ENCODE results near the gene PTPN3. TPM values are rescaled to one million over a fixed set of nuclear protein-coding genes. Genes with fewer than 3 reads are reported as not detected.

The PTPN3 gene
- total and polyA plus RNA-seq, 10 of the 15 experiments (the other 5 are each of a cell fraction or from before 2014, with no cell fraction given): 0.18 to 1.3 (median 0.39) TPM

DNA sequence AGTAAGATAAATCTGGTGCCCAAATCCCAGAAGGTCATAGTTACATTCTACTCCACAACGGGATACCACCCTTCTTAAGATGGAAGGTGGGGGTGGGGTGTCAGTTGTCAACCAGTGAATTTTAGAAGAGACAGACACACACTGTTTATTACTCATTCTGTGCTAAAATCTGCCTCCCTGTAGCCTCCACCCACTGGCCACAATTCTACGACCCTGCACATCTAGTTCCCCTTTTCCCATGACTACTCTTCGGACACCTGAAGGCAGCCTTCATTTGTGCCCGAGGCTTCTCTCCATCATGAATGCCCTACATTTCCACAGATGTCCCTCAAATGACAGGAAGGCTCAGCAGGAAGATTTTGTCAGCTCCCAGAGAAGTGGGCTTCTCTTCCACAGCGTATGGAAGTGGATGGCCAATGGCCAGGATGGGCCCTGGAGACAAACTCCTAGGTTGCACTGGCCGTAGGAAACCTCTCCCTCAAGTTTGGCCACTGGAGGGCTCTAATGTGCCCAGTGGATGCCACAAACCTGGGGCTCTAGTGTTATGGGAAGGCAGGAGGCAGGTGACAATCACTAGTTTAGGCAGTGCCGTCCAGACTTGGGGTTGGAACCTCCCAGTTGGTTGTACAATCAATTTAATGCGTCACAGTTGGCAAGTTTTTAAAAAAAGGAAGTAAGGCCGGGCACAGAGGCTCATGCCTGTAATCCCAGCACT is 46.6 kb downstream of the PTPN3 start:
- Histone ChIP-seq H3K27me3 (replicated peaks in 1 of 2; ENCODE audit: control insufficient read depth in 2 of 2, insufficient read depth in 2 of 2, low read length in 1 of 2) (no peaks in the 10 kb centered on the region), H3K9ac (ENCODE audit: control insufficient read depth, insufficient read depth, low read length) (no peak overlapping the region), H3K4me3 (no peak overlapping the region), H3K4me2 (ENCODE audit: control insufficient read depth, insufficient read depth) (no peak overlapping the region), H2AFZ (ENCODE audit: control insufficient read depth, low read depth, low read length) (no peak overlapping the region), H3K36me3 (ENCODE audit: control insufficient read depth in 2 of 2, insufficient read depth in 2 of 2, low read length in 1 of 2) (no peaks in the 10 kb centered on the region), H3K27ac (ENCODE audit: control insufficient read depth, insufficient read depth) (no peak overlapping the region), H3K4me1 (ENCODE audit: control insufficient read depth, insufficient read depth, low read length) (no peaks in the 10 kb centered on the region), H4K20me1 (ENCODE audit: control insufficient read depth, insufficient read depth) (no peaks in the 10 kb centered on the region; the same call in 1 of the 2 replicates), H3K9me3 (replicated peaks; ENCODE audit: control insufficient read depth, insufficient read depth, low read length) (no peaks in the 10 kb centered on the region), H3K79me2 (ENCODE audit: control insufficient read depth, insufficient read depth, low read length) (no peaks in the 10 kb centered on the region)
- ChIA-PET POLR2A (interaction anchor here (1.2 to 1.7 kb wide), 2 partner anchors 8 to 10 kb away, joined by 3 to 5 read pairs; no protein-coding TSS in a partner anchor), SMC1A (ENCODE audit: uncharacterized antibody, unreplicated experiment) (interaction anchor here (0.7 to 4.8 kb wide), 7 partner anchors 9 to 279 kb away, joined by 3 to 34 read pairs (median 4); no protein-coding TSS in a partner anchor), RAD21 (ENCODE audit: unreplicated experiment) (interaction anchor here (1.0 to 1.9 kb wide), 2 partner anchors 11 to 16 kb away, joined by 4 to 6 read pairs; no protein-coding TSS in a partner anchor), CTCF (interaction anchor here (1.2 to 5.3 kb wide), 4 partner anchors 11 to 24 kb away, joined by 3 to 69 read pairs (median 16); no protein-coding TSS in a partner anchor)
- in situ Hi-C loops (cut with MboI) (no loop called here), intact Hi-C loops (cut with micrococcal nuclease; ENCODE audit: unreplicated experiment) (no loop called here)
- peak; percentile 32; the same call in 2 of the 3 replicates for ATAC-seq
- WGBS (ENCODE audit: insufficient coverage, insufficient replicate concordance, low lambda C conversion rate, missing lambda C conversion rate): 25% methylated on average over 9 of the region's 9 CpGs
- DNase-seq (ENCODE audit: low read depth, low spot score): no peak
- TF ChIP-seq, protein P1, sequence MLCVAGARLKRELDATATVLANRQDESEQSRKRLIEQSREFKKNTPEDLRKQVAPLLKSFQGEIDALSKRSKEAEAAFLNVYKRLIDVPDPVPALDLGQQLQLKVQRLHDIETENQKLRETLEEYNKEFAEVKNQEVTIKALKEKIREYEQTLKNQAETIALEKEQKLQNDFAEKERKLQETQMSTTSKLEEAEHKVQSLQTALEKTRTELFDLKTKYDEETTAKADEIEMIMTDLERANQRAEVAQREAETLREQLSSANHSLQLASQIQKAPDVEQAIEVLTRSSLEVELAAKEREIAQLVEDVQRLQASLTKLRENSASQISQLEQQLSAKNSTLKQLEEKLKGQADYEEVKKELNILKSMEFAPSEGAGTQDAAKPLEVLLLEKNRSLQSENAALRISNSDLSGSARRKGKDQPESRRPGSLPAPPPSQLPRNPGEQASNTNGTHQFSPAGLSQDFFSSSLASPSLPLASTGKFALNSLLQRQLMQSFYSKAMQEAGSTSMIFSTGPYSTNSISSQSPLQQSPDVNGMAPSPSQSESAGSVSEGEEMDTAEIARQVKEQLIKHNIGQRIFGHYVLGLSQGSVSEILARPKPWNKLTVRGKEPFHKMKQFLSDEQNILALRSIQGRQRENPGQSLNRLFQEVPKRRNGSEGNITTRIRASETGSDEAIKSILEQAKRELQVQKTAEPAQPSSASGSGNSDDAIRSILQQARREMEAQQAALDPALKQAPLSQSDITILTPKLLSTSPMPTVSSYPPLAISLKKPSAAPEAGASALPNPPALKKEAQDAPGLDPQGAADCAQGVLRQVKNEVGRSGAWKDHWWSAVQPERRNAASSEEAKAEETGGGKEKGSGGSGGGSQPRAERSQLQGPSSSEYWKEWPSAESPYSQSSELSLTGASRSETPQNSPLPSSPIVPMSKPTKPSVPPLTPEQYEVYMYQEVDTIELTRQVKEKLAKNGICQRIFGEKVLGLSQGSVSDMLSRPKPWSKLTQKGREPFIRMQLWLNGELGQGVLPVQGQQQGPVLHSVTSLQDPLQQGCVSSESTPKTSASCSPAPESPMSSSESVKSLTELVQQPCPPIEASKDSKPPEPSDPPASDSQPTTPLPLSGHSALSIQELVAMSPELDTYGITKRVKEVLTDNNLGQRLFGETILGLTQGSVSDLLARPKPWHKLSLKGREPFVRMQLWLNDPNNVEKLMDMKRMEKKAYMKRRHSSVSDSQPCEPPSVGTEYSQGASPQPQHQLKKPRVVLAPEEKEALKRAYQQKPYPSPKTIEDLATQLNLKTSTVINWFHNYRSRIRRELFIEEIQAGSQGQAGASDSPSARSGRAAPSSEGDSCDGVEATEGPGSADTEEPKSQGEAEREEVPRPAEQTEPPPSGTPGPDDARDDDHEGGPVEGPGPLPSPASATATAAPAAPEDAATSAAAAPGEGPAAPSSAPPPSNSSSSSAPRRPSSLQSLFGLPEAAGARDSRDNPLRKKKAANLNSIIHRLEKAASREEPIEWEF (IDR thresholded peaks at IDR 0.05; ENCODE audit: insufficient replicate concordance, low read depth, low read length): no peak
- TF ChIP-seq, protein P2, sequence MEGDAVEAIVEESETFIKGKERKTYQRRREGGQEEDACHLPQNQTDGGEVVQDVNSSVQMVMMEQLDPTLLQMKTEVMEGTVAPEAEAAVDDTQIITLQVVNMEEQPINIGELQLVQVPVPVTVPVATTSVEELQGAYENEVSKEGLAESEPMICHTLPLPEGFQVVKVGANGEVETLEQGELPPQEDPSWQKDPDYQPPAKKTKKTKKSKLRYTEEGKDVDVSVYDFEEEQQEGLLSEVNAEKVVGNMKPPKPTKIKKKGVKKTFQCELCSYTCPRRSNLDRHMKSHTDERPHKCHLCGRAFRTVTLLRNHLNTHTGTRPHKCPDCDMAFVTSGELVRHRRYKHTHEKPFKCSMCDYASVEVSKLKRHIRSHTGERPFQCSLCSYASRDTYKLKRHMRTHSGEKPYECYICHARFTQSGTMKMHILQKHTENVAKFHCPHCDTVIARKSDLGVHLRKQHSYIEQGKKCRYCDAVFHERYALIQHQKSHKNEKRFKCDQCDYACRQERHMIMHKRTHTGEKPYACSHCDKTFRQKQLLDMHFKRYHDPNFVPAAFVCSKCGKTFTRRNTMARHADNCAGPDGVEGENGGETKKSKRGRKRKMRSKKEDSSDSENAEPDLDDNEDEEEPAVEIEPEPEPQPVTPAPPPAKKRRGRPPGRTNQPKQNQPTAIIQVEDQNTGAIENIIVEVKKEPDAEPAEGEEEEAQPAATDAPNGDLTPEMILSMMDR (IDR thresholded peaks at IDR 0.05 in 2 of 3, conservative IDR thresholded peaks at IDR 0.05 in 1 of 3; ENCODE audit: control insufficient read depth in 2 of 3, extremely low read depth in 1 of 3, insufficient read depth in 1 of 3, low read depth in 3 of 3, low read length in 3 of 3): 0 out of 6 replicates have a peak, but pooled peaks of 1 of the 3 experiments have one; percentile 15
- no peak for FAIRE-seq
- no TSS peak for BruUV-seq (replicated peaks)

Data from GM12878 (cell line).